Transverse colon (tissue), 3 donors: ENCODE measurements around the gene ZBTB8OS.

ENCODE experiments used
- POLR2A ChIP-seq: fragments of 450-650 bp; IDR thresholded peaks from one replicate; pipeline ENCODE4 v1.6.1; 2016; ENCODE audit warnings: antibody characterized with exemption, mild to moderate bottlenecking, moderate library complexity
- TF ChIP-seq, protein P1 (sequence below), 5 experiments: fragments of 200-600 bp in 3 of 5; fragments of 450-650 bp in 2 of 5; sonication (generic) in 3 of 5; IDR thresholded peaks; 1 replicate in 2 of 5; 2 replicates in 3 of 5; pipeline ENCODE4 v1.5.1; 2016 to 2017; ENCODE audit warnings: antibody characterized with exemption in 5 of 5, inconsistent platforms in 3 of 5, mild to moderate bottlenecking in 2 of 5, moderate library complexity in 1 of 5

DNA sequence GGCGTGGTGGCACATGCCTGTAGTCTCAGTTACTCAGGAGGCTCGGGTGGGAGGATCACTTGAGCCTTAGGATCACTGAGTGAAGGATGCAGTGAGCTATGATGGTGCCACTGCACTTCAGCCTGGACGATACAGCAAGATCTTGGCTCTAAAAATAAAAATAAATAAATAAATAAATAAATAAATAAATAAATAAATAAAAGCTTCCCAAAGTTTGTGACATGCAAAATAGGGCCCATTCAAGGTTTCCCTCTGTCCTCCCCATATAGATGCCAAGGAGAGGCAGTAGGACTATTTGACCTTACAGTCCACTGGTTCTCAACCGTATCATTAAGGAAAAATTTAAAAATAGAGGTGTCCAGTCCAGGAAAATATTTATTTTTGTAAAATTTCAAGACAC lies 41.2 kb downstream of the ZBTB8OS start:
- TF ChIP-seq, protein P1, sequence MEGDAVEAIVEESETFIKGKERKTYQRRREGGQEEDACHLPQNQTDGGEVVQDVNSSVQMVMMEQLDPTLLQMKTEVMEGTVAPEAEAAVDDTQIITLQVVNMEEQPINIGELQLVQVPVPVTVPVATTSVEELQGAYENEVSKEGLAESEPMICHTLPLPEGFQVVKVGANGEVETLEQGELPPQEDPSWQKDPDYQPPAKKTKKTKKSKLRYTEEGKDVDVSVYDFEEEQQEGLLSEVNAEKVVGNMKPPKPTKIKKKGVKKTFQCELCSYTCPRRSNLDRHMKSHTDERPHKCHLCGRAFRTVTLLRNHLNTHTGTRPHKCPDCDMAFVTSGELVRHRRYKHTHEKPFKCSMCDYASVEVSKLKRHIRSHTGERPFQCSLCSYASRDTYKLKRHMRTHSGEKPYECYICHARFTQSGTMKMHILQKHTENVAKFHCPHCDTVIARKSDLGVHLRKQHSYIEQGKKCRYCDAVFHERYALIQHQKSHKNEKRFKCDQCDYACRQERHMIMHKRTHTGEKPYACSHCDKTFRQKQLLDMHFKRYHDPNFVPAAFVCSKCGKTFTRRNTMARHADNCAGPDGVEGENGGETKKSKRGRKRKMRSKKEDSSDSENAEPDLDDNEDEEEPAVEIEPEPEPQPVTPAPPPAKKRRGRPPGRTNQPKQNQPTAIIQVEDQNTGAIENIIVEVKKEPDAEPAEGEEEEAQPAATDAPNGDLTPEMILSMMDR (IDR thresholded peaks at IDR 0.05): no peak
- no peak for TF ChIP-seq POLR2A
